K562 (cell line): ENCODE results near the gene SNUPN. TPM values are rescaled to one million over a fixed set of nuclear protein-coding genes. Genes with fewer than 3 reads are reported as not detected.

Source experiments
- BHLHE40 ChIP-seq: IDR thresholded peaks from 2 replicates; pipeline ENCODE4 v1.6.1; 2011; ENCODE audit warnings: low read length, improper control_type of control experiment
- ELK1 ChIP-seq: sonication (generic); formaldehyde crosslinking; IDR thresholded peaks from 2 replicates; pipeline ENCODE4 v1.8.1; 2022; ENCODE audit warnings: missing genetic modification reagents
- HMG20B ChIP-seq: fragments of 250-450 bp; sonication (Bioruptor Pico); IDR thresholded peaks from 2 replicates; pipeline ENCODE4 v1.5.0; 2021; ENCODE audit warnings: mild to moderate bottlenecking
- HNRNPH1 ChIP-seq: fragments of 200-400 bp; formaldehyde crosslinking; optimal IDR thresholded peaks from 2 replicates; pipeline ENCODE3; 2017; ENCODE audit warnings: low read depth, mild to moderate bottlenecking, low read length, moderate library complexity
- MAFF ChIP-seq: IDR thresholded peaks from 2 replicates; pipeline ENCODE4 v1.6.1; 2012; ENCODE audit warnings: low read length, improper control_type of control experiment
- MBD1 ChIP-seq: fragments of 250-450 bp; sonication (Bioruptor Pico); IDR thresholded peaks from 2 replicates; pipeline ENCODE4 v1.8.0; 2022; ENCODE audit warnings: inconsistent platforms
- MTA1 ChIP-seq: fragments of 450-650 bp; IDR thresholded peaks from 2 replicates; pipeline ENCODE4 v1.6.1; 2017; ENCODE audit warnings: borderline replicate concordance
- NKRF ChIP-seq: fragments of 450-650 bp; IDR thresholded peaks from 2 replicates; pipeline ENCODE4 v1.6.1; 2016; ENCODE audit warnings: borderline replicate concordance
- POLR2A ChIP-seq: fragments of 450-650 bp; conservative IDR thresholded peaks from 2 replicates; pipeline ENCODE4 v1.6.1; 2016
- POLR3A ChIP-seq: IDR thresholded peaks from 2 replicates; pipeline ENCODE4 v1.6.1; 2011; ENCODE audit warnings: borderline replicate concordance, mild to moderate bottlenecking, moderate library complexity; ENCODE audit not compliant: insufficient read length, insufficient read depth; ENCODE audit errors: extremely low read depth
- SIRT6 ChIP-seq: IDR thresholded peaks from one replicate; pipeline ENCODE4 v1.6.1; 2012; ENCODE audit warnings: low read depth, mild to moderate bottlenecking, control low read depth, inconsistent platforms, low read length, moderate library complexity
- TBL1XR1 ChIP-seq, 2 experiments: IDR thresholded peaks; 2 replicates each; pipeline ENCODE4 v1.6.1; 2012; ENCODE audit warnings: improper control_type of control experiment in 2 of 2, low read length in 2 of 2, mild to moderate bottlenecking in 1 of 2
- TBP ChIP-seq: optimal IDR thresholded peaks from 2 replicates; pipeline ENCODE3; 2011; ENCODE audit warnings: low read depth, low read length, improper control_type of control experiment
- TCFL5 ChIP-seq: fragments of 250-450 bp; sonication (Bioruptor Pico); conservative IDR thresholded peaks from 2 replicates; pipeline ENCODE4 v1.6.1; 2021; ENCODE audit warnings: mild to moderate bottlenecking, moderate library complexity, matching md5 sums
- U2AF1 ChIP-seq: fragments of 200-400 bp; formaldehyde crosslinking; optimal IDR thresholded peaks from 2 replicates; pipeline ENCODE3; 2017; ENCODE audit warnings: mild to moderate bottlenecking, low read depth, low read length, moderate library complexity
- UBTF ChIP-seq, 2 experiments: IDR thresholded peaks; 2 replicates each; pipeline ENCODE4 v1.6.1; 2012; ENCODE audit warnings: improper control_type of control experiment in 2 of 2, low read depth in 2 of 2, low read length in 2 of 2, borderline replicate concordance in 1 of 2
- ZNF224 ChIP-seq: sonication (generic); formaldehyde crosslinking; IDR thresholded peaks from 2 replicates; pipeline ENCODE4 v1.8.0; 2022; ENCODE audit warnings: mild to moderate bottlenecking, missing genetic modification reagents
- polyA plus RNA-seq, 8 experiments: library from polyadenylated mRNA; depleted of rRNA in 4 of 8; stranded (reverse) in 5 of 8; unstranded in 3 of 8; fragments of >200 nt; fragmentation: Nextera tagmentation in 2 of 8; fragmentation: Illumina TruSeq in 1 of 8; extraction: Ambion mirVana in 2 of 8; extraction: Trizol in 1 of 8; gene quantifications; 2 replicates each; pipeline versions ENCODE4 v1.2.1 to v1.2.3, GENCODE V29; 2011 to 2014; ENCODE audit warnings: inconsistent platforms in 1 of 8, missing spikeins in 1 of 8
- total RNA-seq, 7 experiments: library from RNA; depleted of rRNA in 6 of 7; stranded (reverse); fragments of >200 nt in 6 of 7; fragmentation: Illumina TruSeq in 2 of 7; extraction: Trizol in 2 of 7; gene quantifications; 2 replicates each; pipeline versions ENCODE4 v1.2.1 to v1.2.3, GENCODE V29; 2011 to 2021; ENCODE audit warnings: low replicate concordance in 1 of 7

SNUPN gene
- total and polyA plus RNA-seq, 9 of the 15 experiments (the other 6 are each of a cell fraction or from before 2014, with no cell fraction given): 32.2 to 78.3 (median 40.0) TPM

GRCh38 chr15:75639709-75640482 is 14.4 kb upstream of the SNUPN start, which contains the start of gene IMP3 (continued):
- TF ChIP-seq HNRNPH1 (no peak), MBD1 (CRISPR knock-in tag) (no peak), ZNF224 (CRISPR knock-in tag) (no peak), ELK1 (CRISPR knock-in tag) (no peak), U2AF1 (peak; percentile 37), SIRT6 (no peak), POLR2A (peak; percentile 98), HMG20B (CRISPR knock-in tag) (no peak), TBL1XR1 (IDR thresholded peaks at IDR 0.05; ENCODE audit: low read length in 2 of 2) (0 out of 4 replicates have a peak, but pooled peaks of 1 of the 2 experiments have one; percentile 52), TCFL5 (CRISPR knock-in tag) (no peak), MAFF (no peak; the same call in 1 of the 2 replicates), UBTF (IDR thresholded peaks at IDR 0.05; ENCODE audit: borderline replicate concordance in 1 of 2, low read depth in 2 of 2, low read length in 2 of 2) (peak in 1 of 2 experiments; percentile 71; a peak in 1 of 4 replicates), BHLHE40 (peak; percentile 80), TBP (peak; percentile 96), POLR3A (no peak), NKRF (peak; percentile 94), MTA1 (no peak)
